BLaER1 treated with 17β-estradiol and CSF1 and Interleukin-3, amounts not matched to agents 10 nM and 100 nM (cell line): Measurements from ENCODE around the gene SGIP1.

ENCODE experiments used
- H3K27ac ChIP-seq, 11 experiments: shearing (Covaris generic); formaldehyde crosslinking; 2 replicates each; pipeline ENCODE4 v1.8.1; 2022
- H3K27me3 ChIP-seq, 11 experiments: shearing (Covaris generic); formaldehyde crosslinking; 2 replicates each; pipeline ENCODE4 v1.8.1; 2022
- H3K36me3 ChIP-seq, 11 experiments: shearing (Covaris generic); formaldehyde crosslinking; 2 replicates each; pipeline ENCODE4 v1.8.1; 2022
- H3K4me1 ChIP-seq, 10 experiments: shearing (Covaris generic); formaldehyde crosslinking; 2 replicates each; pipeline ENCODE4 v1.8.1; 2022
- H3K4me2 ChIP-seq, 11 experiments: shearing (Covaris generic); formaldehyde crosslinking; 2 replicates each; pipeline ENCODE4 v1.8.1; 2022
- H3K4me3 ChIP-seq, 10 experiments: shearing (Covaris generic); formaldehyde crosslinking; 2 replicates each; pipeline ENCODE4 v1.8.1; 2022
- H3K9ac ChIP-seq, 11 experiments: shearing (Covaris generic); formaldehyde crosslinking; 2 replicates each; pipeline ENCODE4 v1.8.1; 2022
- H3K9me3 ChIP-seq, 11 experiments: shearing (Covaris generic); formaldehyde crosslinking; replicated peaks in 1 of 11; 2 replicates each; pipeline ENCODE4 v1.8.1; 2022
- H4K20me1 ChIP-seq, 11 experiments: shearing (Covaris generic); formaldehyde crosslinking; 2 replicates each; pipeline ENCODE4 v1.8.1; 2022
- Cebpa-rat ChIP-seq, 11 experiments: shearing (Covaris generic); IDR thresholded peaks; 2 replicates each; pipeline ENCODE4 v1.8.1; 2022

SGIP1 gene

GRCh38 chr1:66652556-66652955 lies 118.6 kb downstream of the SGIP1 start:
- no peak overlapping the region for H3K9ac ChIP-seq
- H3K4me1 ChIP-seq: peaks cover 14 to 21% (median 17%) of the 10 kb centered on the region in 10 experiments
- H4K20me1 ChIP-seq: no peaks in the 10 kb centered on the region
- H3K27me3 ChIP-seq: no peaks in the 10 kb centered on the region
- H3K4me2 ChIP-seq: no peak overlapping the region
- no peak overlapping the region for H3K4me3 ChIP-seq
- H3K9me3 ChIP-seq: 0 out of 22 replicates have a peak, but pooled peaks cover 0 to 7% (median 0%) of the 10 kb centered on the region in 11 experiments
- no peak overlapping the region for H3K27ac ChIP-seq
- no peaks in the 10 kb centered on the region for H3K36me3 ChIP-seq
- no peak for TF ChIP-seq Cebpa-rat (IDR thresholded peaks at IDR 0.05)

- Histone ChIP-seq H3K4me3 (no peak overlapping the region), H3K4me2 (no peak overlapping the region), H3K4me1 (peaks cover 0 to 4% (median 3%) of the 10 kb centered on the region in 10 experiments; a peak in 17 of 20 replicates), H3K36me3 (no peaks in the 10 kb centered on the region), H3K27me3 (no peaks in the 10 kb centered on the region), H3K27ac (no peak overlapping the region), H3K9me3 (0 out of 22 replicates have a peak, but pooled peaks cover 0 to 7% (median 0%) of the 10 kb centered on the region in 11 experiments), H3K9ac (no peak overlapping the region), H4K20me1 (no peaks in the 10 kb centered on the region)
- TF ChIP-seq Cebpa-rat (IDR thresholded peaks at IDR 0.05): no peak
Observed at GRCh38 chr1:66654643-66655042, 120.7 kb downstream of the SGIP1 start.

DNA sequence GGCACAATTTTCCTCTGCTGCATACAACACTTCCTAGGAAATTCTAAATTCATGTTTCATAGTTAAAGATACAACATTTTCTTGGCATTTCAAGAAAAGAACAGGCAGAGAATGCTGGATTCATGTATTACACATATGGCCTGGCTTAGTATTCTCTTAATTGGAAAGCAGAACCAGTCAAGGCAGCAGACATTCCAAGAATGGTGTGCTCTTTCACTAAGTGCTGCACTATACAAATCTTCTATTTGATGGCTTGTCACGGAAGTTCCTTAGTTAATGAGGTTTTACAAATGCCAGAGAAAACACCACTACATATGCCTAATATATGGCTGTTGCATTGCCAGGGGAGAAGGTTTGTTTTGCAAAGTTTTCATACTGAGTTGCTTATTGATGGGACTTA lies 137.5 kb downstream of the SGIP1 start:
- Histone ChIP-seq H3K4me3 (no peak overlapping the region), H3K9ac (no peak overlapping the region), H3K27ac (no peak overlapping the region), H3K9me3 (no peaks in the 10 kb centered on the region), H3K36me3 (no peaks in the 10 kb centered on the region), H4K20me1 (no peaks in the 10 kb centered on the region), H3K4me1 (peaks cover 0 to 8% (median 8%) of the 10 kb centered on the region in 10 experiments; a peak in 14 of 20 replicates), H3K4me2 (no peak overlapping the region), H3K27me3 (no peaks in the 10 kb centered on the region)
- TF ChIP-seq Cebpa-rat (IDR thresholded peaks at IDR 0.05): no peak

DNA sequence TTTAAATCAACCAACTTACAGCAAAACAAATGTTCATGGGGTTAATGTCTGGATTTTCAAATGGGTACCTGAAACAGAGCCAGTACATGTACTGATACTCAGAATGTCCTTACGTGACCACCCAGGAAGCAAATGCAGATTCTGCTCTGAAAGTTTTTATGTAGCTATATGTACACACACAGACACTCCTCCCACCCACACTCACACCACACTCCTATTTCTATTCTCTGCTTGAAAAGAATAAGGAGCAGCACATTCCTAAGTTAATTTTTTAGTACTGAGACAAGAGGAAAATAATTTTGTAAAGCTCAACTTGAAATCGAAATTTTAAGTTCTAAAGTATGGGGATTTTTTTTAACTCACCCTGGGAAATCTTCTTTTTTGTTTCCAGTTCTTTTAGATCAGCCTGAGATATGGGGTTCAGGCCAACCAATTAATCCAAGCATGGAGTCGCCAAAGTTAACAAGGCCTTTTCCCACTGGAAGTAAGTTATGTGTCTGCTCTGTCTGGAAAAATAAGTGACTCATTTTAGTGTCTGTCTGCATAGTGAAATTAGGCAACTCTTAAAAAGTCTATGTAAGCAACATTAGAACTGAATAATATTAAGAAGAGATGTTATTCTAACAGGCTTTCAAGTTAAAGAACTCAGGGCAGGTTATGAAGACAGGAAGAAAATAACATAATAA lies 142.8 kb downstream of the SGIP1 start:
- H3K4me1 ChIP-seq: peaks cover 0 to 20% (median 12%) of the 10 kb centered on the region in 10 experiments; a peak in 16 of 20 replicates
- no peaks in the 10 kb centered on the region for H3K9me3 ChIP-seq
- no peak for TF ChIP-seq Cebpa-rat (IDR thresholded peaks at IDR 0.05)
- no peak overlapping the region for H3K4me2 ChIP-seq
- H3K27me3 ChIP-seq: no peaks in the 10 kb centered on the region
- no peaks in the 10 kb centered on the region for H3K36me3 ChIP-seq
- H3K27ac ChIP-seq: no peak overlapping the region
- no peak overlapping the region for H3K4me3 ChIP-seq
- H3K9ac ChIP-seq: no peak overlapping the region
- no peaks in the 10 kb centered on the region for H4K20me1 ChIP-seq

DNA sequence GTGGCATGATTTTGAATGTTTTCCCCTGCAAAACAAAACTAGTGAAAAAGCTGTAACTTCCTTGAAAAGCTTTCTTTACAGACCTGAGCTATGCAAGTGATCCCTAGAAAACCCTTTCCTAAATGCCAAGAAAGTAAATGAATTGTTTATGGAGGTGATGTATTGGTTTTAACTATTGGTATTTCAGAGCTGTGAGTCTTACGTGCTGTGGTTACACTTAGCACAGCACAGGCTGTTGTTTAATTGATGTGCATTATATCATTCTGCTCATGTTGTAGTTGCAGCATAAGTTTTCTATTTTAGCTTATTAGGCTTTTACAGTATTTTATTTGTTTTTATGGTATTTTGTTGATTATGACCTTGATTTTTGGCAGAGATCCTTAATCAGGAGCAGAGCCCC lies 144.2 kb downstream of the SGIP1 start:
- Histone ChIP-seq H3K4me2 (no peak overlapping the region), H3K4me1 (peaks cover 0 to 20% (median 12%) of the 10 kb centered on the region in 10 experiments; a peak in 16 of 20 replicates), H3K9me3 (no peaks in the 10 kb centered on the region), H3K9ac (no peak overlapping the region), H3K36me3 (no peaks in the 10 kb centered on the region), H3K4me3 (no peak overlapping the region), H3K27me3 (no peaks in the 10 kb centered on the region), H3K27ac (no peak overlapping the region), H4K20me1 (no peaks in the 10 kb centered on the region)
- no peak for TF ChIP-seq Cebpa-rat (IDR thresholded peaks at IDR 0.05)

GRCh38 chr1:66679140-66679539 lies 145.2 kb downstream of the SGIP1 start:
- H3K9ac ChIP-seq: no peak overlapping the region
- no peak for TF ChIP-seq Cebpa-rat (IDR thresholded peaks at IDR 0.05)
- peak overlapping the region in 6 of 11 experiments; percentile 7 to 40 (median 27); a peak in 6 of 22 replicates for H3K4me2 ChIP-seq
- no peak overlapping the region for H3K4me3 ChIP-seq
- no peaks in the 10 kb centered on the region for H3K9me3 ChIP-seq
- no peaks in the 10 kb centered on the region for H4K20me1 ChIP-seq
- H3K27me3 ChIP-seq: no peaks in the 10 kb centered on the region
- H3K4me1 ChIP-seq: peaks cover 0 to 20% (median 12%) of the 10 kb centered on the region in 10 experiments; a peak in 16 of 20 replicates
- no peaks in the 10 kb centered on the region for H3K36me3 ChIP-seq
- no peak overlapping the region for H3K27ac ChIP-seq

GRCh38 chr1:66681686-66682085 lies 147.7 kb downstream of the SGIP1 start:
- no peak overlapping the region for H3K9ac ChIP-seq
- no peak overlapping the region for H3K27ac ChIP-seq
- no peaks in the 10 kb centered on the region for H3K36me3 ChIP-seq
- H3K9me3 ChIP-seq: no peaks in the 10 kb centered on the region
- 0 out of 22 replicates have a peak overlapping the region, but pooled peaks of 1 of the 11 experiments have one; percentile 14 for H3K4me2 ChIP-seq
- H3K4me3 ChIP-seq: no peak overlapping the region
- TF ChIP-seq Cebpa-rat (IDR thresholded peaks at IDR 0.05): no peak
- H3K27me3 ChIP-seq: no peaks in the 10 kb centered on the region
- no peaks in the 10 kb centered on the region for H4K20me1 ChIP-seq
- H3K4me1 ChIP-seq: peaks cover 0 to 12% (median 5%) of the 10 kb centered on the region in 10 experiments; a peak in 9 of 20 replicates

GRCh38 chr1:66682106-66682505 lies 148.2 kb downstream of the SGIP1 start:
- Histone ChIP-seq H3K4me3 (no peak overlapping the region), H3K27ac (no peak overlapping the region), H3K9ac (no peak overlapping the region), H3K4me1 (peaks cover 0 to 12% (median 5%) of the 10 kb centered on the region in 10 experiments; a peak in 9 of 20 replicates), H3K4me2 (no peak overlapping the region), H3K9me3 (no peaks in the 10 kb centered on the region), H3K27me3 (no peaks in the 10 kb centered on the region), H4K20me1 (no peaks in the 10 kb centered on the region), H3K36me3 (no peaks in the 10 kb centered on the region)
- no peak for TF ChIP-seq Cebpa-rat (IDR thresholded peaks at IDR 0.05)

DNA sequence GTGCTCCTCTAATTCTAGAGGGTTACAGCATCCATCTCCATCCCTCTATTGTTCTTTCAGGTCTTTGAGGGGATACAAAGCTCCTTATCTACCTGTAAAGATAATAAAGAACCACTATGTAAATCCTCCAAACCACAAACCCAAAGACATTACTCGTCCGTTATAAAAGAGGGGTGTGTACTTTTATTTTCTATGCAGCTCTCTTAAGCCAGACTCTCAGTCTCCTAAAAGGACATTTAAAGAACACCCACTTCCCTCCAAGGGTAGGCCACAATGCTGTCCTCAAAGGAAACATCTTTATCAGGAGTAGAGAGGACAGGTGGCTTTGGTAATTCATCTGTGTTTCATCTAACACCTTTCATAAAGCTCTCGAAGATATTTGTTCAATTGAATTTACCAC lies 150.4 kb downstream of the SGIP1 start:
- Histone ChIP-seq H3K9me3 (peaks cover 0 to 6% (median under 1%) of the 10 kb centered on the region in 11 experiments; a peak in 5 of 22 replicates), H3K4me3 (no peak overlapping the region), H3K4me1 (peaks cover 0 to 3% (median under 1%) of the 10 kb centered on the region in 10 experiments; a peak in 6 of 20 replicates), H3K4me2 (no peak overlapping the region), H3K27me3 (no peaks in the 10 kb centered on the region), H3K27ac (no peak overlapping the region), H3K36me3 (no peaks in the 10 kb centered on the region), H3K9ac (no peak overlapping the region), H4K20me1 (no peaks in the 10 kb centered on the region)
- TF ChIP-seq Cebpa-rat (IDR thresholded peaks at IDR 0.05): no peak

GRCh38 chr1:66685265-66685664 lies 151.3 kb downstream of the SGIP1 start:
- peaks cover 0 to 6% (median 0%) of the 10 kb centered on the region in 10 experiments; a peak in 6 of 20 replicates for H3K4me1 ChIP-seq
- H3K4me2 ChIP-seq: no peak overlapping the region
- H3K36me3 ChIP-seq: no peaks in the 10 kb centered on the region
- H3K4me3 ChIP-seq: no peak overlapping the region
- peaks cover 0 to 15% (median 5%) of the 10 kb centered on the region in 11 experiments; a peak in 8 of 22 replicates for H3K9me3 ChIP-seq
- H3K27ac ChIP-seq: no peak overlapping the region
- TF ChIP-seq Cebpa-rat (IDR thresholded peaks at IDR 0.05): no peak
- no peak overlapping the region for H3K9ac ChIP-seq
- H4K20me1 ChIP-seq: no peaks in the 10 kb centered on the region
- H3K27me3 ChIP-seq: no peaks in the 10 kb centered on the region
